ENCODE measurements around the gene HCRTR1.

Gene HCRTR1

GRCh38 chr1:31653717-31654473, 36.4 kb downstream of the HCRTR1 start:
- no peak for TF ChIP-seq FOXM1 (IDR thresholded peaks at IDR 0.05; ENCODE audit: borderline replicate concordance, low read depth)
- no peak for TF ChIP-seq TCF12 (IDR thresholded peaks at IDR 0.05; ENCODE audit: low read depth)
- TF ChIP-seq TEAD4 (IDR thresholded peaks at IDR 0.05) = no peak

- TF ChIP-seq TEAD4 (IDR thresholded peaks at IDR 0.05) (no peak), REST (IDR thresholded peaks at IDR 0.05; ENCODE audit: low read depth) (no peak), TAF1 (IDR thresholded peaks at IDR 0.05; ENCODE audit: low read depth) (no peak)
These were observed 36.9 kb downstream of the HCRTR1 start for GRCh38 chr1:31654474-31654776.

- no peak for TF ChIP-seq RAD21 (IDR thresholded peaks at IDR 0.05; ENCODE audit: low read depth)
These were observed 37.6 kb downstream of the HCRTR1 start for GRCh38 chr1:31655104-31655503.

GRCh38 chr1:31655756-31656155, 38.3 kb downstream of the HCRTR1 start:
- TF ChIP-seq EP300 (IDR thresholded peaks at IDR 0.05; ENCODE audit: borderline replicate concordance) (no peak), TCF12 (IDR thresholded peaks at IDR 0.05; ENCODE audit: low read depth) (no peak), MAX (IDR thresholded peaks at IDR 0.05) (no peak), TAF1 (IDR thresholded peaks at IDR 0.05; ENCODE audit: low read depth) (no peak), CREB1 (IDR thresholded peaks at IDR 0.05; ENCODE audit: low read depth) (no peak), FOXM1 (IDR thresholded peaks at IDR 0.05; ENCODE audit: borderline replicate concordance, low read depth) (no peak), TEAD4 (IDR thresholded peaks at IDR 0.05) (no peak), USF1 (IDR thresholded peaks at IDR 0.05) (no peak), ZBTB7A (IDR thresholded peaks at IDR 0.05; ENCODE audit: low read depth) (no peak), YY1 (IDR thresholded peaks at IDR 0.05; ENCODE audit: low read depth) (no peak), NFIC (IDR thresholded peaks at IDR 0.05) (no peak), EGR1 (IDR thresholded peaks at IDR 0.05) (no peak), CEBPB (IDR thresholded peaks at IDR 0.05) (no peak), REST (IDR thresholded peaks at IDR 0.05; ENCODE audit: low read depth) (no peak), RAD21 (IDR thresholded peaks at IDR 0.05; ENCODE audit: low read depth) (no peak)

GRCh38 chr1:31657020-31657804, 39.7 kb downstream of the HCRTR1 start:
- no peak for TF ChIP-seq REST (IDR thresholded peaks at IDR 0.05; ENCODE audit: low read depth)
- TF ChIP-seq MAX (IDR thresholded peaks at IDR 0.05) = no peak
- no peak for TF ChIP-seq CEBPB (IDR thresholded peaks at IDR 0.05)
- TF ChIP-seq EP300 (IDR thresholded peaks at IDR 0.05; ENCODE audit: borderline replicate concordance) = no peak
- no peak for TF ChIP-seq TEAD4 (IDR thresholded peaks at IDR 0.05)
- TF ChIP-seq ZBTB7A (IDR thresholded peaks at IDR 0.05; ENCODE audit: low read depth) = no peak
- TF ChIP-seq TAF1 (IDR thresholded peaks at IDR 0.05; ENCODE audit: low read depth) = no peak
- TF ChIP-seq CREB1 (IDR thresholded peaks at IDR 0.05; ENCODE audit: low read depth) = no peak
- TF ChIP-seq USF1 (IDR thresholded peaks at IDR 0.05) = no peak
- TF ChIP-seq NFIC (IDR thresholded peaks at IDR 0.05) = no peak
- no peak for TF ChIP-seq YY1 (IDR thresholded peaks at IDR 0.05; ENCODE audit: low read depth)
- no peak for TF ChIP-seq FOXM1 (IDR thresholded peaks at IDR 0.05; ENCODE audit: borderline replicate concordance, low read depth)
- TF ChIP-seq TCF12 (IDR thresholded peaks at IDR 0.05; ENCODE audit: low read depth) = no peak
- no peak for TF ChIP-seq EGR1 (IDR thresholded peaks at IDR 0.05)
- TF ChIP-seq RAD21 (IDR thresholded peaks at IDR 0.05; ENCODE audit: low read depth) = no peak
